H9 (cell line): ENCODE data around the gene NUFIP2. TPM values are rescaled to one million over a fixed set of nuclear protein-coding genes. Genes with fewer than 3 reads are reported as not detected.

Experiments used
- DNase-seq: peaks from one replicate; pipeline ENCODE4 v3.0.0-alpha.2; 2017
- H2AFZ ChIP-seq: one replicate; pipeline ENCODE4 v1.6.1; 2013; ENCODE audit warnings: mild to moderate bottlenecking, low read length, control low read depth, moderate library complexity
- H2AK5ac ChIP-seq: 2 replicates; pipeline ENCODE4 v1.6.1; 2013; ENCODE audit warnings: low read length, control low read depth, mixed read lengths; ENCODE audit not compliant: insufficient read length
- H2BK120ac ChIP-seq: one replicate; pipeline ENCODE4 v1.6.1; 2013; ENCODE audit warnings: low read depth, mild to moderate bottlenecking, low read length, control low read depth, inconsistent platforms; ENCODE audit not compliant: poor library complexity, severe bottlenecking
- H2BK12ac ChIP-seq: 2 replicates; pipeline ENCODE4 v1.6.1; 2013; ENCODE audit warnings: low read length, control low read depth, mixed read lengths, low read depth; ENCODE audit not compliant: insufficient read length
- H2BK15ac ChIP-seq: 2 replicates; pipeline ENCODE4 v1.6.1; 2013; ENCODE audit warnings: low read depth, low read length, control low read depth
- H2BK20ac ChIP-seq: one replicate; pipeline ENCODE4 v1.6.1; 2013; ENCODE audit warnings: low read depth, mild to moderate bottlenecking, low read length, control low read depth, inconsistent platforms; ENCODE audit not compliant: poor library complexity, severe bottlenecking
- H2BK5ac ChIP-seq: 2 replicates; pipeline ENCODE4 v1.6.1; 2013; ENCODE audit warnings: low read length, control low read depth, mixed read lengths; ENCODE audit not compliant: insufficient read length
- H3K14ac ChIP-seq: 2 replicates; pipeline ENCODE4 v1.6.1; 2013; ENCODE audit warnings: low read length, control low read depth; ENCODE audit not compliant: insufficient read depth
- H3K18ac ChIP-seq: 2 replicates; pipeline ENCODE4 v1.6.1; 2013; ENCODE audit warnings: low read depth, mild to moderate bottlenecking, mixed read lengths, low read length, control low read depth; ENCODE audit not compliant: insufficient read length
- H3K23ac ChIP-seq: 2 replicates; pipeline ENCODE4 v1.6.1; 2013; ENCODE audit warnings: low read length, control low read depth, mixed read lengths, low read depth; ENCODE audit not compliant: insufficient read length
- H3K23me2 ChIP-seq: 2 replicates; pipeline ENCODE4 v1.6.1; 2013; ENCODE audit warnings: low read depth, mild to moderate bottlenecking, mixed read lengths, low read length, control low read depth; ENCODE audit not compliant: insufficient read length, poor library complexity, severe bottlenecking
- H3K27ac ChIP-seq: 2 replicates; pipeline ENCODE4 v1.5.1; 2013; ENCODE audit warnings: low read length, control low read depth, mixed read lengths, low read depth; ENCODE audit not compliant: insufficient read length
- H3K27me3 ChIP-seq: 2 replicates; pipeline ENCODE4 v1.6.1; 2013; ENCODE audit warnings: low read length, control low read depth, inconsistent platforms; ENCODE audit not compliant: insufficient read depth
- H3K4ac ChIP-seq: 2 replicates; pipeline ENCODE4 v1.6.1; 2013; ENCODE audit warnings: low read depth, mild to moderate bottlenecking, control low read depth, inconsistent platforms, low read length, moderate library complexity
- H3K4me1 ChIP-seq: 2 replicates; pipeline ENCODE4 v1.6.1; 2013; ENCODE audit warnings: low read length, control low read depth, inconsistent platforms; ENCODE audit not compliant: insufficient read depth
- H3K4me2 ChIP-seq: 2 replicates; pipeline ENCODE4 v1.6.1; 2013; ENCODE audit warnings: low read length, control low read depth, mixed read lengths; ENCODE audit not compliant: insufficient read length, insufficient read depth
- H3K56ac ChIP-seq: 2 replicates; pipeline ENCODE4 v1.6.1; 2013; ENCODE audit warnings: low read depth, mild to moderate bottlenecking, mixed read lengths, low read length, control low read depth; ENCODE audit not compliant: insufficient read length
- H3K79me1 ChIP-seq: 2 replicates; pipeline ENCODE4 v1.6.1; 2013; ENCODE audit warnings: low read depth, mild to moderate bottlenecking, moderate library complexity, low read length, control low read depth, inconsistent platforms; ENCODE audit not compliant: insufficient read depth, poor library complexity, severe bottlenecking
- H3K79me2 ChIP-seq: 2 replicates; pipeline ENCODE4 v1.6.1; 2013; ENCODE audit warnings: low read length, control low read depth, inconsistent platforms; ENCODE audit not compliant: insufficient read depth
- H3K9ac ChIP-seq: 2 replicates; pipeline ENCODE4 v1.6.1; 2013; ENCODE audit warnings: low read length, control low read depth, mixed read lengths; ENCODE audit not compliant: insufficient read length; ENCODE audit errors: extremely low read depth
- H3K9me3 ChIP-seq: one replicate; pipeline ENCODE4 v1.6.1; 2013; ENCODE audit warnings: low read depth, low read length, inconsistent platforms; ENCODE audit not compliant: control insufficient read depth
- H3T11ph ChIP-seq: one replicate; pipeline ENCODE4 v1.6.1; 2013; ENCODE audit warnings: mild to moderate bottlenecking, low read length, control low read depth, inconsistent platforms
- H4K20me1 ChIP-seq: one replicate; pipeline ENCODE4 v1.6.1; 2013; ENCODE audit not compliant: control insufficient read depth, insufficient read length, insufficient read depth
- H4K5ac ChIP-seq: 2 replicates; pipeline ENCODE4 v1.6.1; 2013; ENCODE audit warnings: low read depth, mild to moderate bottlenecking, mixed read lengths, low read length, control low read depth; ENCODE audit not compliant: insufficient read length
- H4K8ac ChIP-seq: replicated peaks from 2 replicates; pipeline ENCODE4 v1.6.1; 2013; ENCODE audit warnings: low read length, control low read depth, mixed read lengths, low read depth; ENCODE audit not compliant: insufficient read length
- H4K91ac ChIP-seq: 2 replicates; pipeline ENCODE4 v1.6.1; 2013; ENCODE audit warnings: low read depth, mild to moderate bottlenecking, moderate library complexity, mixed read lengths, low read length, control low read depth; ENCODE audit not compliant: insufficient read length
- H3K27ac Mint-ChIP-seq, 3 experiments: 2 replicates in 2 of 3; 3 replicates in 1 of 3; pipeline ENCODE4 v1.8.0; 2020 to 2021; ENCODE audit warnings: mixed read lengths in 3 of 3, mild to moderate bottlenecking in 1 of 3, moderate library complexity in 1 of 3
- H3K27me3 Mint-ChIP-seq: 2 replicates; pipeline ENCODE4 v1.8.0; 2021; ENCODE audit warnings: low read depth, mild to moderate bottlenecking, moderate library complexity, mixed read lengths
- H3K36me3 Mint-ChIP-seq, 3 experiments: 2 replicates in 2 of 3; 3 replicates in 1 of 3; pipeline ENCODE4 v1.8.0; 2020 to 2021; ENCODE audit warnings: low read depth in 3 of 3, mixed read lengths in 3 of 3; ENCODE audit not compliant: insufficient read depth in 1 of 3
- H3K4me1 Mint-ChIP-seq, 2 experiments: 2 replicates each; pipeline ENCODE4 v1.8.0; 2020; ENCODE audit warnings: mixed read lengths in 2 of 2
- H3K4me3 Mint-ChIP-seq, 2 experiments: 2 replicates in 1 of 2; 3 replicates in 1 of 2; pipeline ENCODE4 v1.8.0; 2020 to 2021; ENCODE audit warnings: mild to moderate bottlenecking in 2 of 2, mixed read lengths in 2 of 2, moderate library complexity in 1 of 2
- H3K9me3 Mint-ChIP-seq, 2 experiments: 2 replicates in 1 of 2; 3 replicates in 1 of 2; pipeline ENCODE4 v1.8.0; 2020; ENCODE audit warnings: mild to moderate bottlenecking in 2 of 2, mixed read lengths in 2 of 2, moderate library complexity in 1 of 2
- CTCF ChIP-seq: fragments of 200-600 bp; sonication (generic); conservative IDR thresholded peaks from 3 replicates; pipeline ENCODE4 v1.8.0; 2021; ENCODE audit warnings: antibody characterized with exemption, mild to moderate bottlenecking
- WGBS: extraction: QIAGEN DNeasy Blood & Tissue Kit; methylation state at CpG from one replicate; pipeline ENCODE4 v1.1.7; 2013; ENCODE audit warnings: missing lambda C conversion rate, low lambda C conversion rate, mixed read lengths; ENCODE audit not compliant: insufficient read length; ENCODE audit errors: extremely low coverage; 5-methylcytosine and 5-hydroxymethylcytosine counted together
- total RNA-seq: library from RNA; stranded (reverse); gene quantifications from 2 replicates; pipeline ENCODE4 v1.2.1, GENCODE V29; 2021

The NUFIP2 gene
- total RNA-seq, 1 experiment from 2014 or later, result 97.9 TPM

GRCh38 chr17:29342158-29342765 lies 48.3 kb upstream of the NUFIP2 start:
- Histone ChIP-seq H3K4ac (no peak overlapping the region), H2AFZ (no peak overlapping the region), H3K9ac (no peak overlapping the region), H3K4me2 (no peak overlapping the region), H3K79me2 (no peaks in the 10 kb centered on the region), H4K5ac (no peak overlapping the region), H4K8ac (no peak overlapping the region), H3K9me3 (no peaks in the 10 kb centered on the region), H2BK5ac (no peak overlapping the region), H3K18ac (no peak overlapping the region), H2AK5ac (no peak overlapping the region), H4K91ac (no peak overlapping the region), H3K4me1 (no peaks in the 10 kb centered on the region), H4K20me1 (no peaks in the 10 kb centered on the region), H2BK12ac (no peak overlapping the region), H3K56ac (no peak overlapping the region), H2BK15ac (no peak overlapping the region), H3K27ac (no peak overlapping the region), H3K14ac (no peak overlapping the region), H3K79me1 (no peaks in the 10 kb centered on the region), H3K23ac (no peak overlapping the region), H3K23me2 (no peaks in the 10 kb centered on the region), H3T11ph (no peak overlapping the region), H3K27me3 (no peaks in the 10 kb centered on the region), H2BK20ac (no peak overlapping the region), H2BK120ac (no peak overlapping the region)
- no peak for DNase-seq
- no peaks in the 10 kb centered on the region for H3K9me3 Mint-ChIP-seq
- H3K36me3 Mint-ChIP-seq, result no peaks in the 10 kb centered on the region
- no peak overlapping the region for H3K4me3 Mint-ChIP-seq
- H3K27ac Mint-ChIP-seq, result no peak overlapping the region
- H3K27me3 Mint-ChIP-seq, result no peaks in the 10 kb centered on the region; the same call in 1 of the 2 replicates
- no peak for TF ChIP-seq CTCF
- H3K4me1 Mint-ChIP-seq, result no peaks in the 10 kb centered on the region
- no CpG with 5 or more reads among the region's 11 CpGs for WGBS
